GM21576 (cell line): ENCODE measurements around the gene CHODL.

Source experiments
- ATAC-seq: cut with Tn5 transposase; IDR thresholded peaks from one replicate; pipeline ENCODE4 v1.9.1; 2021; ENCODE audit warnings: mild to moderate bottlenecking, moderate library complexity; ENCODE audit not compliant: unreplicated experiment

Gene CHODL

GRCh38 chr21:18285379-18285778, 40.7 kb downstream of the CHODL start:
- ATAC-seq: no peak

GRCh38 chr21:18289876-18290275, 45.2 kb downstream of the CHODL start:
- ATAC-seq: no peak

GRCh38 chr21:18294100-18294499, 49.5 kb downstream of the CHODL start:
- ATAC-seq: no peak

GRCh38 chr21:18298228-18298627, 53.6 kb downstream of the CHODL start:
- ATAC-seq: no peak
